Activated CD8-positive, alpha-beta T cell treated with anti-CD3 and anti-CD28 coated beads, Interleukin-2, amount 10 ng/mL, durations not matched to agents 7 days and 5 days (primary cell): ENCODE results near the gene CROCC. TPM values are rescaled to one million over a fixed set of nuclear protein-coding genes. Genes with fewer than 3 reads are reported as not detected.
A peak's percentile ranks its signal among the peaks of the same experiment; 100 is the strongest.
"Not testable (repeated sequence)": the region's sequence is repeated elsewhere in the genome, so short reads cannot be mapped to it uniquely, and the experiment has no call there.

ENCODE experiments used
- ATAC-seq: fragments of 150-1000 bp; cut with Tn5 transposase; one replicate; pipeline ENCODE4 v1.10.0; 2021; ENCODE audit warnings: moderate library complexity
- CTCF ChIA-PET: fragments of 350-600 bp; sonication (Branson Sonifier 250); formaldehyde crosslinking; loops from one replicate; lab custom pipeline; 2021; ENCODE audit warnings: antibody characterized with exemption; lab: Charles Lee
- POLR2A ChIA-PET: fragments of 350-600 bp; sonication (Branson Sonifier 250); formaldehyde crosslinking; loops from one replicate; lab custom pipeline; 2021; ENCODE audit warnings: antibody characterized with exemption; lab: Charles Lee
- DNase-seq: peaks from one replicate; pipeline ENCODE4 v3.0.0-alpha.2; 2020
- H3K27ac Mint-ChIP-seq: one replicate; pipeline ENCODE4 v1.8.0; 2021; ENCODE audit warnings: mild to moderate bottlenecking, mixed read lengths
- H3K27me3 Mint-ChIP-seq: one replicate; pipeline ENCODE4 v1.8.0; 2021; ENCODE audit warnings: low read depth, mixed read lengths
- H3K36me3 Mint-ChIP-seq: one replicate; pipeline ENCODE4 v1.8.0; 2021; ENCODE audit warnings: low read depth, mixed read lengths
- H3K4me1 Mint-ChIP-seq: one replicate; pipeline ENCODE4 v1.8.0; 2021; ENCODE audit warnings: low read depth, mixed read lengths
- H3K4me3 Mint-ChIP-seq: one replicate; pipeline ENCODE4 v1.8.0; 2021; ENCODE audit warnings: mild to moderate bottlenecking, mixed read lengths
- H3K9me3 Mint-ChIP-seq: one replicate; pipeline ENCODE4 v1.8.0; 2022; ENCODE audit warnings: mixed read lengths; ENCODE audit not compliant: insufficient read depth
- total RNA-seq, 2 experiments: library from RNA; stranded (reverse); gene quantifications; one replicate each; pipeline ENCODE4 v1.2.3, GENCODE V29; 2021

CROCC gene
- total RNA-seq, 2 experiments from 2014 or later, result 31.7 to 33.1 TPM

DNA sequence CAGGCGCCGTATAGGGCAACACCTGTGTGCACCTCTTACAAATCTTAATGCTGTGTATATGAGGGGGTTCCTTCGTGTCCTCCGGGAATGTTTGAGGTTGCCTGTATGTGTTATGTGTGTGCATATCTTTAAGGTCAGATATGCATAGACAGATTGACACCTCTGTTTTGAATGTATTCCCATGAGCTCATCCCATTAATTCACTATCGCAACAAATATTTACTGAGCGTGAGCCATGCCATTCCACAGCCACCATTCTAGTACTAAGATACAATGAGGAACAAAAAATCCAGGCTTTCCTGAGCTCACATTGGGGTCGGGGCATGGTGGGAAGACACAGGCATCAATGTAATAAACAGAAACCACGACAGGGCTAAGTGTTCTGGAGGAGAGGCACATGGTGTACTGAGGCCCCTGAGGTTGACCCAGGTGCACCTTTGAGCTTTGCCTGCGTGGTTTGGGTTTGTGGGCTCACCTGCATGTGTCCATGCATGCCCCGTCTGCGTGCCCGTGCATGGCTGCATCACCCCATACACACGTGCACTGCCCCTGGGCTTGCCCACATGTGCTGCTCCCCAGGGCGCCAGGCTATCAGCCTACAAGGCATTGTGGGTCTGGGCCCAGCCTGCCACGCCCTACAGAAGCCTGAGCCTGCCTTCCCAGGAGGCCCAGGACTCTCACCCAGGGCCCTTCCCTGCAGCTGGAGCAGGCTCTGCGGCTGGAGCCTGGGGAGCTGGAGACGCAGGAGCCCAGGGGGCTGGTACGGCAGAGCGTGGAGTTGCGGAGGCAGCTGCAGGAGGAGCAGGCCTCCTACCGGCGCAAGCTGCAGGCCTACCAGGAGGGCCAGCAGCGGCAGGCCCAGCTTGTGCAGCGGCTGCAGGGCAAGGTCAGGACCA lies 7.7 kb downstream of the CROCC start:
- H3K36me3 Mint-ChIP-seq, H3K4me3 Mint-ChIP-seq, H3K27me3 Mint-ChIP-seq, CTCF ChIA-PET, H3K27ac Mint-ChIP-seq, H3K9me3 Mint-ChIP-seq, DNase-seq: not testable (repeated sequence)
- ATAC-seq, result peak; percentile 30
- POLR2A ChIA-PET, result interaction anchor here (0.5 to 0.7 kb wide), 2 partner anchors 25 to 26 kb away, joined by 3 read pairs; no protein-coding TSS in a partner anchor
- peaks cover 12% of the 10 kb centered on the region for H3K4me1 Mint-ChIP-seq

DNA sequence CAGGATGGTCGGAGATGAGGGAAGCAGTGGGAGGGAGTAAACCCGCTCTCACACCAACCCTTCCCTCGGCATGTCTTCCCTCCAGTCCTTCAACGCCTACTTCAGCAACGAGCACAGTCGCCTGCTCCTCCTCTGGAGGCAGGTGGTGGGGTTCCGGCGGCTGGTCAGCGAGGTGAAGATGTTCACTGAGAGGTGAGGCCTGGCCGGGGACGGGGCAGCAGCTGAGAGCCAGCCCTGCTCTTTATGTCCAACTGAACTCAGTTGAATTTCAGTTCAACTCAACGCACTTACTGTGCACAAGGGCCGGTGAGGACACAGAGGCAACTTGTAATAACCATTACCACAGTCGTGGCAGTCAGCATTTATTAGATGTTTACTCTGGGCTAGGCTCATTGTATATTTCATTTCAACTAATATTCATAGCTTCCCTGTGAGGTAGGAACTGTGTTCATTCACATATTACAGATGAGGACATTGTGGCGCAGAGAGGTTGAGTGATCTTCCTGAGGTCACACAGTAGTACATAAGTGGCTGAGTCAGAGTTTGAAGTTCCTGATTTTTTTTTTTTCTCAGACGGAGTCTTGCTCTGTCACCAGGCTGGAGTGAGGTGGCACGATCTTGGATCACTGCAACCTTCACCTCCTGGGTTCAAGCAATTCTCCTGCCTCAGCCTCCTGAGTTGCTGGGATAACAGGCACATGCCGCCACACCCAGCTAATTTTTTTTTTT lies 9.6 kb downstream of the CROCC start:
- H3K9me3 Mint-ChIP-seq, H3K36me3 Mint-ChIP-seq, POLR2A ChIA-PET, CTCF ChIA-PET, DNase-seq, H3K4me1 Mint-ChIP-seq, H3K4me3 Mint-ChIP-seq, ATAC-seq, H3K27me3 Mint-ChIP-seq, H3K27ac Mint-ChIP-seq: not testable (repeated sequence)

DNA sequence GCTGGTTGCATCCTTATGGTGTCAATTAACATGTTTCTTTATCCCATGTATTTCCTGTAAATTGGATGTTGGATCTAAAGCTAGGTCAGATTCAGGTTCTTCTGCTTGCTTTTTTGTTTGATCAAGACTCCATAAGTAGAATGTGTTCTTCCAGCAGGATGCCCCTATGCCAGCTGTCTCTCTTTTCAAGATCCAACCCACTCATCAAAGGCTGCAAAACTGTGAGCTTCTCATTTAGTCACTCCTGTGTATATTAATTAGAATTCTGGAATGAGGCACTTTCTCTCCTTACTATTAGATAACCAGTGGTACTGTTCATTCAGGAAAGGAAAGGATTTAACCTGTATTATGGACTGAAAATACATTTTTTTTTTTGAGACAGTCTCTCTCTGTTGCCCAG lies 12.2 kb downstream of the CROCC start:
- not testable (repeated sequence) for H3K9me3 Mint-ChIP-seq, ATAC-seq, H3K4me1 Mint-ChIP-seq, DNase-seq, H3K36me3 Mint-ChIP-seq, H3K27me3 Mint-ChIP-seq, H3K27ac Mint-ChIP-seq, H3K4me3 Mint-ChIP-seq
- ChIA-PET POLR2A (interaction anchor here (0.6 kb wide), 1 partner anchor 42 kb away, joined by 3 read pairs; no protein-coding TSS in a partner anchor), CTCF (interaction anchor here (0.6 to 1.3 kb wide), 2 partner anchors 27 to 313 kb away, joined by 3 read pairs; no protein-coding TSS in a partner anchor)

DNA sequence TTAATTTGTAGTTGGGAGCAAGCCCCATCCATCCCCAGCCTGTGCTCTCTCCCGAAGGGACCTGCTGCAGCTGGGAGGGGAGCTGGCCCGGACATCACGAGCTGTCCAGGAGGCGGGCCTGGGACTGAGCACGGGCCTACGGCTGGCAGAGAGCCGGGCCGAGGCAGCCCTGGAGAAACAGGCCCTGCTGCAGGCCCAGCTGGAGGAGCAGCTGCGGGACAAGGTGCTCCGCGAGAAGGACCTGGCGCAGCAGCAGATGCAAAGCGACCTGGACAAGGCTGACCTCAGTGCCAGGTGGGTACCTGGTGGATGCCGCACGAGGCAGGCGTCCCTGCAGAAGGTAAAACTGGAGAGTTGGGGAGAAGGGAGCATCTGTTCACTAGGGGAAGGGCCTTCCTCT lies 14.8 kb downstream of the CROCC start:
- POLR2A ChIA-PET, H3K4me3 Mint-ChIP-seq, ATAC-seq, H3K27ac Mint-ChIP-seq, H3K27me3 Mint-ChIP-seq, DNase-seq, H3K4me1 Mint-ChIP-seq, H3K36me3 Mint-ChIP-seq, CTCF ChIA-PET, H3K9me3 Mint-ChIP-seq: not testable (repeated sequence)

DNA sequence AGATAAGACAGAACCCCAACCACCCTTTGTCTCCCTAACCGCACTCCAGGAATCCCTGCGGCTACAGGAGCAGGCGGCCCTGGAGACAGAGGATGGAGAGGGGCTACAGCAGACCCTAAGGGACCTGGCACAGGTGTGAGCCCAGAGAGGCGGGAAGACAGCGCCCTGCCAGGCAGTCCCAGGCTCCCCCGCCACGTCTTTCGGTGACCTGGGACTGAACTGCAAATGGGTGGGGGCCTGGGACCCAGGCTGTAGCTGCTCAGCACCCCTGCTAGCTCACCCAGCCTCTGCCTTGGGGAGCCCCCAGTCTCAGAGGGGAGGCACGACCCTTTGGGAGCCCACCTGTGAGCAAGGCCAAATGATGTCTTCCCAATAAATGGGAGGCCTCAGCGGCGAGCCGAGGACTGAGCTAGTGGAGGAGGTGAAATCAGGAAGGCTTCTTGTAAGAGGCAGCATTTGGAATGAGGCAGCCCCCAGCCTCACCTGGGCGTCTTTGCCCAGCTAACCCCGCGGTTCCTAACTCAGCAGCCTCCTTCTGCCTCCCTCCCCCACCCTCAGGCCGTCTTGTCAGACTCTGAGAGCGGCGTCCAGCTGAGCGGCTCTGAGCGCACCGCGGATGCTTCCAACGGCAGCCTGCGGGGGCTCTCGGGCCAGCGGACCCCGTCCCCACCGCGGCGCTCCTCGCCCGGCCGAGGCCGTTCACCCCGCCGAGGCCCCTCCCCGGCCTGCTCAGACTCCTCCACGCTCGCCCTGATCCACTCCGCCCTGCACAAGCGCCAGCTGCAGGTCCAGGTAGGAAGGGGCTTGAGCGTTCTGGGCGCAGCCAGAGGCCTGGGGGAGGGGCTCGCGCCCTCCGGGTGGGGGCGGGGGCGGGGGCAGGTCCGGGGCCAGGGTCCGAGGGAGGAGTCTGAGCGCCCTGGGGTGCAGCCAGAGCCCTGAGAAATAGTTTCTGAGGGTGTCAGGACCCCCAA lies 16.9 kb downstream of the CROCC start:
- H3K27me3 Mint-ChIP-seq, result no peaks in the 10 kb centered on the region

DNA sequence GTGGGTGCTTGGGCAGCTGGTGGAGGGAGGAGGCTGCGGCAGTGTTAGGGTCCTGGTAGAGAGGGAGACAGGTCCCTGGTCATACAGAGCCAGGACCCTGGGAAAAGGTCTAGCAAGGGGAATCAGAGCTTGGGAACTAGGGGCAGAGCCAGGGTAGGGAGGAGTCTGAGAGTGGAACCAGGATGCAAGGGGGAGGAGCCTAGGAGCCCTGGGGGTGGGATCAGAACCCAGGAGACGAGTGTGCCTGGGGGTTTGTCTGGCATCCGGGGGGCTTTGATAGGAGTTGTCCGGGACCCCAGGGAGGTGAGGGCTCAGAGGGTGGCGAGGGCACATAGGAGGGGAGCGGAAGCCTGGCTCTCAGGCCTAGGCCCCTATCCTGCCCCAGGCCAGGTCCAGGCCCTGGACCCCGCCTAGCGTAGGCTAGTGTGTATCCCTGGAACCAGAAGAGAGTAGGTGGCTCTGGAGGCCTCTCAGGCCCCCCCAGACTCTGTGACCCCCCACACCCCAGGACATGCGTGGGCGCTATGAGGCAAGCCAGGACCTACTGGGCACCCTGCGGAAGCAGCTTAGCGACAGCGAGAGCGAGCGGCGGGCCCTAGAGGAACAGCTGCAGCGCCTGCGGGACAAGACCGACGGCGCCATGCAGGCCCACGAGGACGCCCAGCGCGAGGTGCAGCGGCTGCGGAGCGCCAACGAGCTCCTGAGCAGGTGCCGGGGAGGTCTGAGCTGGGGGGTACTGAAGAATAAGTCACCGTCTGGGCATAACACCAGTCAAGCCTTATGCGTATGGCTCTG lies 17.9 kb downstream of the CROCC start:
- H3K9me3 Mint-ChIP-seq, CTCF ChIA-PET, DNase-seq, H3K4me3 Mint-ChIP-seq, H3K36me3 Mint-ChIP-seq, ATAC-seq, H3K27me3 Mint-ChIP-seq, H3K4me1 Mint-ChIP-seq, H3K27ac Mint-ChIP-seq, POLR2A ChIA-PET: not testable (repeated sequence)

More for the DNA sequence above, 16.9 kb downstream of the CROCC start:
- CTCF ChIA-PET, result no interaction called here
- Mint-ChIP-seq H3K36me3 (no peaks in the 10 kb centered on the region), H3K4me3 (no peak overlapping the region), H3K27ac (no peak overlapping the region), H3K9me3 (no peaks in the 10 kb centered on the region), H3K4me1 (no peaks in the 10 kb centered on the region)
- DNase-seq (no peak), ATAC-seq (no peak)
- POLR2A ChIA-PET, result no interaction called here

DNA sequence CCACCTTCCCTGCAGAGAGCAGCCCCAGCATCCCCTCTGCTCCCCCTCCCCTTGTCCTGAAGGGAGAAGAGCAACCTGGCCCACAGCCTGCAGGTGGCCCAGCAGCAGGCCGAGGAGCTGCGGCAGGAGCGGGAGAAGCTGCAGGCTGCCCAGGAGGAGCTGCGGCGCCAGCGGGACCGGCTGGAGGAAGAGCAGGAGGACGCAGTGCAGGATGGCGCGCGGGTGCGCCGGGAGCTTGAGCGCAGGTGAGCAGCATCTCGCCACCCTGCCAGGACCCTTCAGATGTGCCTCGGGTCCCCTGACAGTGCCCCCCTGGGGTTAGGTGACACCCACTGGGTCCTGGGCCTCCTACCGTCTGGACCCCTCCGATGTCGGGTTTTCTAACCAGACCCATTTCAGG lies 22.3 kb downstream of the CROCC start:
- DNase-seq, result no peak
- no peak overlapping the region for H3K4me3 Mint-ChIP-seq
- H3K9me3 Mint-ChIP-seq, result no peaks in the 10 kb centered on the region
- H3K27ac Mint-ChIP-seq, result no peak overlapping the region
- no peaks in the 10 kb centered on the region for H3K4me1 Mint-ChIP-seq
- no peaks in the 10 kb centered on the region for H3K36me3 Mint-ChIP-seq
- ChIA-PET POLR2A (no interaction called here), CTCF (no interaction called here)
- ATAC-seq, result no peak
- no peaks in the 10 kb centered on the region for H3K27me3 Mint-ChIP-seq

DNA sequence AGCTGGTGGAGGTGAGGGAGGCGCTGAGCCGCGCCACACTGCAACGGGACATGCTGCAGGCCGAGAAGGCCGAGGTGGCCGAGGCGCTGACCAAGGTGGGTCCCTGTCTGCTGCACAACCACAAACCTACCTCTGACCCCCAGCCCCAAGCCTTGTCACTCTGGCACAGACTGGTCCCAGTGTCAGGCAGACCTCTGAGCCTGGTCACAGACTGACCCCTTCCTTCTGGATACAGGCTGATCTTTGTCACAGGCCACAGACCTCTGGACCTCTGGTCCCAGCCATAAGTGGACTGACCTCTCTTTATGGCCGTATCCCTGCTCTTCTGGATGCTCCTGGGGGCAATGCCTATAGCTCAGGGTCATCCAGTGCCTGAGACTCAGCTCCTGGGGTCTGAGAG lies 23.8 kb downstream of the CROCC start:
- peak; percentile 21 for ATAC-seq
- H3K4me1 Mint-ChIP-seq, H3K4me3 Mint-ChIP-seq, DNase-seq, POLR2A ChIA-PET, H3K9me3 Mint-ChIP-seq, H3K27me3 Mint-ChIP-seq, H3K27ac Mint-ChIP-seq, H3K36me3 Mint-ChIP-seq: not testable (repeated sequence)
- CTCF ChIA-PET, result interaction anchor here (0.8 kb wide), 1 partner anchor 15 kb away, joined by 4 read pairs; no protein-coding TSS in a partner anchor

DNA sequence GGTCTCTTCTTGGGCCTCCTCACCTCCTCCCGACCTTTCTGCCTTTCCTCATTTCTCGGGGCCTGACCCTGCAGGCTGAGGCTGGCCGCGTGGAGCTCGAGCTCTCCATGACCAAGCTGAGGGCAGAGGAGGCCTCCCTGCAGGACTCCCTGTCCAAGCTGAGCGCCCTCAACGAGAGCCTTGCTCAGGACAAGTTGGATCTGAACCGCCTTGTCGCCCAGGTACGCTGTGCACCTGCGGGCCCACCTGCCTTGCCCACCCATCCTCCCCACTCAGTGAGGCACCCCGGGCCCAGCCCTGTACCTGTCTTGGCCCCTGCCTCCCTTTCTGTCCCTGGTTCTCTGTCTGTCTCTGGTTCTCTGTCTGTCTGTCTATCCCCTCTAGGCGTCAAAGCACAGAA lies 24.5 kb downstream of the CROCC start:
- not testable (repeated sequence) for H3K27ac Mint-ChIP-seq

DNA sequence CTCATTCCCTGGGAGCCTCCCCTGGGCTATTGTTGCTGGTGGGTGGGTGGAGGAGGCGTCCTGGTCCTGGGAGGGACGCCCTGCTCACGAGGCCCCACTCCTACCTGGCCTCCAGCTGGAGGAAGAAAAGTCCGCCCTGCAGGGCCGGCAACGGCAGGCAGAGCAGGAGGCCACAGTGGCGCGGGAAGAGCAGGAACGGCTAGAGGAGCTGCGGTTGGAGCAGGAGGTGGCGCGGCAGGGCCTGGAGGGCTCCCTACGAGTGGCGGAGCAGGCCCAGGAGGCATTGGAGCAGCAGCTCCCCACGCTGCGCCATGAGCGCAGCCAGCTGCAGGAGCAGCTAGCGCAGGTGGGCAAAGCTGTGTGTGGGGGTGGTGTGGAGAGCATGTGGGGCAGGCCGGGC lies 24.9 kb downstream of the CROCC start:
- H3K4me1 Mint-ChIP-seq, result no peaks in the 10 kb centered on the region
- ATAC-seq (no peak), DNase-seq (no peak)
- no peaks in the 10 kb centered on the region for H3K27me3 Mint-ChIP-seq
- no peak overlapping the region for H3K4me3 Mint-ChIP-seq
- H3K36me3 Mint-ChIP-seq, result no peaks in the 10 kb centered on the region
- H3K9me3 Mint-ChIP-seq, result no peaks in the 10 kb centered on the region
- CTCF ChIA-PET, result interaction anchor here (3.9 kb wide), 1 partner anchor 14 kb away, joined by 18 read pairs; no protein-coding TSS in a partner anchor
- H3K27ac Mint-ChIP-seq, result no peak overlapping the region
- POLR2A ChIA-PET, result no interaction called here

More for the DNA sequence above, 24.5 kb downstream of the CROCC start:
- POLR2A ChIA-PET, H3K4me3 Mint-ChIP-seq, H3K9me3 Mint-ChIP-seq, H3K27me3 Mint-ChIP-seq, DNase-seq, H3K4me1 Mint-ChIP-seq, H3K36me3 Mint-ChIP-seq, ATAC-seq: not testable (repeated sequence)
- CTCF ChIA-PET, result interaction anchor here (3.9 kb wide), 1 partner anchor 14 kb away, joined by 18 read pairs; no protein-coding TSS in a partner anchor
